ENCODE results near the gene MRPL18. TPM values are rescaled to one million over a fixed set of nuclear protein-coding genes. Genes with fewer than 3 reads are reported as not detected.

The MRPL18 gene
- polyA plus RNA-seq, 1 donor from 2014 or later: 105 TPM

GRCh38 chr6:159788276-159788675 lies 2.0 kb upstream of the MRPL18 start:
- H3K79me2 ChIP-seq (replicated peaks; ENCODE audit: insufficient read depth, low read length): peaks cover 67% of the 10 kb centered on the region

GRCh38 chr6:159788753-159789376 lies 1.4 kb upstream of the MRPL18 start:
- Histone ChIP-seq H3K27ac (ENCODE audit: low read length) (peak overlapping the region; percentile 86), H3K9me2 (ENCODE audit: insufficient read depth, low read length) (no peaks in the 10 kb centered on the region), H3K9me3 (ENCODE audit: low read length) (no peaks in the 10 kb centered on the region), H3K79me2 (replicated peaks; ENCODE audit: insufficient read depth, low read length) (peaks cover 65% of the 10 kb centered on the region), H3K27me3 (ENCODE audit: insufficient read depth, low read depth, low read length) (no peaks in the 10 kb centered on the region), H2AFZ (ENCODE audit: low read depth, low read length) (peak overlapping the region; percentile 54), H4K20me1 (ENCODE audit: insufficient read depth) (no peaks in the 10 kb centered on the region), H3K36me3 (ENCODE audit: insufficient read depth, low read length) (no peaks in the 10 kb centered on the region), H3F3A (ENCODE audit: insufficient read depth, low read length, poor library complexity, severe bottlenecking) (no peaks in the 10 kb centered on the region), H3K4me2 (ENCODE audit: low read length) (peak overlapping the region; percentile 86), H3K4me3 (ENCODE audit: low read length) (peak overlapping the region; percentile 98), H3K9ac (ENCODE audit: low read length) (peak overlapping the region; percentile 93)
- no peak for TF ChIP-seq SMC3 (conservative IDR thresholded peaks at IDR 0.05; ENCODE audit: poor library complexity)
- peak; percentile 87 for TF ChIP-seq MXI1 (conservative IDR thresholded peaks at IDR 0.05; ENCODE audit: poor library complexity, severe bottlenecking)

More at GRCh38 chr6:159788276-159788675, 2.0 kb upstream of the MRPL18 start:
- no peak overlapping the region for H2AFZ ChIP-seq (ENCODE audit: low read depth, low read length)
- peak overlapping the region; percentile 93 for H3K9ac ChIP-seq (ENCODE audit: low read length)
- no peaks in the 10 kb centered on the region for H4K20me1 ChIP-seq (ENCODE audit: insufficient read depth)
- peak overlapping the region; percentile 86 for H3K4me2 ChIP-seq (ENCODE audit: low read length)
- no peaks in the 10 kb centered on the region for H3F3A ChIP-seq (ENCODE audit: insufficient read depth, low read length, poor library complexity, severe bottlenecking)
- TF ChIP-seq CTCF (IDR thresholded peaks at IDR 0.05; ENCODE audit: poor library complexity, severe bottlenecking): no peak
- TF ChIP-seq SMC3 (conservative IDR thresholded peaks at IDR 0.05; ENCODE audit: poor library complexity): no peak
- TF ChIP-seq RAD21 (conservative IDR thresholded peaks at IDR 0.05): no peak
- no peak for TF ChIP-seq TAF1 (IDR thresholded peaks at IDR 0.05; ENCODE audit: low read depth)
- TF ChIP-seq REST (IDR thresholded peaks at IDR 0.05; ENCODE audit: borderline replicate concordance): no peak
- TF ChIP-seq EP300 (conservative IDR thresholded peaks at IDR 0.05; ENCODE audit: poor library complexity, severe bottlenecking): no peak
- TF ChIP-seq POLR2AphosphoS5 (IDR thresholded peaks at IDR 0.05): no peak
- no peak for TF ChIP-seq EZH2 (IDR thresholded peaks at IDR 0.05; ENCODE audit: borderline replicate concordance, insufficient read depth, low read length, poor library complexity, severe bottlenecking)
- no peak for TF ChIP-seq MXI1 (conservative IDR thresholded peaks at IDR 0.05; ENCODE audit: poor library complexity, severe bottlenecking)
- no peaks in the 10 kb centered on the region for H3K9me3 ChIP-seq (ENCODE audit: low read length)
- peak overlapping the region; percentile 98 for H3K4me3 ChIP-seq (ENCODE audit: low read length)
- no peaks in the 10 kb centered on the region for H3K27me3 ChIP-seq (ENCODE audit: insufficient read depth, low read depth, low read length)
- no peaks in the 10 kb centered on the region for H3K36me3 ChIP-seq (ENCODE audit: insufficient read depth, low read length)
- peak overlapping the region; percentile 86 for H3K27ac ChIP-seq (ENCODE audit: low read length)
- no peaks in the 10 kb centered on the region for H3K9me2 ChIP-seq (ENCODE audit: insufficient read depth, low read length)
